Measurements from ENCODE around the gene HSPB6. TPM values are rescaled to one million over a fixed set of nuclear protein-coding genes. Genes with fewer than 3 reads are reported as not detected.

HSPB6 gene
- total and polyA plus RNA-seq, 4 donors: 2.7 to 17.7 (median 5.6) TPM

- Histone ChIP-seq H3K9me3 (ENCODE audit: control insufficient read depth in 4 of 4, low read length in 3 of 4) (no peaks in the 10 kb centered on the region), H3K27ac (ENCODE audit: low read depth in 1 of 2, low read length in 2 of 2) (no peak overlapping the region), H3K4me3 (ENCODE audit: low read depth in 1 of 3, low read length in 3 of 3) (no peak overlapping the region), H3K9ac (ENCODE audit: low read depth in 1 of 2, low read length in 2 of 2) (no peak overlapping the region), H3K36me3 (ENCODE audit: control insufficient read depth in 4 of 4, insufficient read depth in 3 of 4, low read depth in 1 of 4, low read length in 3 of 4) (no peaks in the 10 kb centered on the region), H3K27me3 (ENCODE audit: control insufficient read depth in 4 of 4, insufficient read depth in 4 of 4, low read length in 3 of 4) (no peaks in the 10 kb centered on the region), H3K4me1 (ENCODE audit: control insufficient read depth in 4 of 4, insufficient read depth in 4 of 4, low read length in 3 of 4) (no peaks in the 10 kb centered on the region)
- WGBS: 92% methylated on average over 19 of the region's 19 CpGs
- no peak for DNase-seq (ENCODE audit: low spot score)
- TF ChIP-seq, protein P1, sequence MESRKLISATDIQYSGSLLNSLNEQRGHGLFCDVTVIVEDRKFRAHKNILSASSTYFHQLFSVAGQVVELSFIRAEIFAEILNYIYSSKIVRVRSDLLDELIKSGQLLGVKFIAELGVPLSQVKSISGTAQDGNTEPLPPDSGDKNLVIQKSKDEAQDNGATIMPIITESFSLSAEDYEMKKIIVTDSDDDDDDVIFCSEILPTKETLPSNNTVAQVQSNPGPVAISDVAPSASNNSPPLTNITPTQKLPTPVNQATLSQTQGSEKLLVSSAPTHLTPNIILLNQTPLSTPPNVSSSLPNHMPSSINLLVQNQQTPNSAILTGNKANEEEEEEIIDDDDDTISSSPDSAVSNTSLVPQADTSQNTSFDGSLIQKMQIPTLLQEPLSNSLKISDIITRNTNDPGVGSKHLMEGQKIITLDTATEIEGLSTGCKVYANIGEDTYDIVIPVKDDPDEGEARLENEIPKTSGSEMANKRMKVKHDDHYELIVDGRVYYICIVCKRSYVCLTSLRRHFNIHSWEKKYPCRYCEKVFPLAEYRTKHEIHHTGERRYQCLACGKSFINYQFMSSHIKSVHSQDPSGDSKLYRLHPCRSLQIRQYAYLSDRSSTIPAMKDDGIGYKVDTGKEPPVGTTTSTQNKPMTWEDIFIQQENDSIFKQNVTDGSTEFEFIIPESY (IDR thresholded peaks at IDR 0.05): no peak
- TF ChIP-seq, protein P2, sequence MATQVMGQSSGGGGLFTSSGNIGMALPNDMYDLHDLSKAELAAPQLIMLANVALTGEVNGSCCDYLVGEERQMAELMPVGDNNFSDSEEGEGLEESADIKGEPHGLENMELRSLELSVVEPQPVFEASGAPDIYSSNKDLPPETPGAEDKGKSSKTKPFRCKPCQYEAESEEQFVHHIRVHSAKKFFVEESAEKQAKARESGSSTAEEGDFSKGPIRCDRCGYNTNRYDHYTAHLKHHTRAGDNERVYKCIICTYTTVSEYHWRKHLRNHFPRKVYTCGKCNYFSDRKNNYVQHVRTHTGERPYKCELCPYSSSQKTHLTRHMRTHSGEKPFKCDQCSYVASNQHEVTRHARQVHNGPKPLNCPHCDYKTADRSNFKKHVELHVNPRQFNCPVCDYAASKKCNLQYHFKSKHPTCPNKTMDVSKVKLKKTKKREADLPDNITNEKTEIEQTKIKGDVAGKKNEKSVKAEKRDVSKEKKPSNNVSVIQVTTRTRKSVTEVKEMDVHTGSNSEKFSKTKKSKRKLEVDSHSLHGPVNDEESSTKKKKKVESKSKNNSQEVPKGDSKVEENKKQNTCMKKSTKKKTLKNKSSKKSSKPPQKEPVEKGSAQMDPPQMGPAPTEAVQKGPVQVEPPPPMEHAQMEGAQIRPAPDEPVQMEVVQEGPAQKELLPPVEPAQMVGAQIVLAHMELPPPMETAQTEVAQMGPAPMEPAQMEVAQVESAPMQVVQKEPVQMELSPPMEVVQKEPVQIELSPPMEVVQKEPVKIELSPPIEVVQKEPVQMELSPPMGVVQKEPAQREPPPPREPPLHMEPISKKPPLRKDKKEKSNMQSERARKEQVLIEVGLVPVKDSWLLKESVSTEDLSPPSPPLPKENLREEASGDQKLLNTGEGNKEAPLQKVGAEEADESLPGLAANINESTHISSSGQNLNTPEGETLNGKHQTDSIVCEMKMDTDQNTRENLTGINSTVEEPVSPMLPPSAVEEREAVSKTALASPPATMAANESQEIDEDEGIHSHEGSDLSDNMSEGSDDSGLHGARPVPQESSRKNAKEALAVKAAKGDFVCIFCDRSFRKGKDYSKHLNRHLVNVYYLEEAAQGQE (IDR thresholded peaks at IDR 0.05): no peak
- no peak for TF ChIP-seq CTCF (IDR thresholded peaks at IDR 0.05; ENCODE audit: low read depth, low read length, missing input control)
- TF ChIP-seq NR2F2 (IDR thresholded peaks at IDR 0.05): no peak
- TF ChIP-seq ATF3 (IDR thresholded peaks at IDR 0.05): no peak
- no peak for TF ChIP-seq SP1 (IDR thresholded peaks at IDR 0.05)
- TF ChIP-seq TAF1 (conservative IDR thresholded peaks at IDR 0.05): no peak
- TF ChIP-seq FOXA1 (IDR thresholded peaks at IDR 0.05): no peak
- no peak for TF ChIP-seq RXRA (IDR thresholded peaks at IDR 0.05)
- no peak for TF ChIP-seq HNF4G (IDR thresholded peaks at IDR 0.05)
Measured at GRCh38 chr19:35789978-35790944, 33.4 kb upstream of the HSPB6 start.

DNA sequence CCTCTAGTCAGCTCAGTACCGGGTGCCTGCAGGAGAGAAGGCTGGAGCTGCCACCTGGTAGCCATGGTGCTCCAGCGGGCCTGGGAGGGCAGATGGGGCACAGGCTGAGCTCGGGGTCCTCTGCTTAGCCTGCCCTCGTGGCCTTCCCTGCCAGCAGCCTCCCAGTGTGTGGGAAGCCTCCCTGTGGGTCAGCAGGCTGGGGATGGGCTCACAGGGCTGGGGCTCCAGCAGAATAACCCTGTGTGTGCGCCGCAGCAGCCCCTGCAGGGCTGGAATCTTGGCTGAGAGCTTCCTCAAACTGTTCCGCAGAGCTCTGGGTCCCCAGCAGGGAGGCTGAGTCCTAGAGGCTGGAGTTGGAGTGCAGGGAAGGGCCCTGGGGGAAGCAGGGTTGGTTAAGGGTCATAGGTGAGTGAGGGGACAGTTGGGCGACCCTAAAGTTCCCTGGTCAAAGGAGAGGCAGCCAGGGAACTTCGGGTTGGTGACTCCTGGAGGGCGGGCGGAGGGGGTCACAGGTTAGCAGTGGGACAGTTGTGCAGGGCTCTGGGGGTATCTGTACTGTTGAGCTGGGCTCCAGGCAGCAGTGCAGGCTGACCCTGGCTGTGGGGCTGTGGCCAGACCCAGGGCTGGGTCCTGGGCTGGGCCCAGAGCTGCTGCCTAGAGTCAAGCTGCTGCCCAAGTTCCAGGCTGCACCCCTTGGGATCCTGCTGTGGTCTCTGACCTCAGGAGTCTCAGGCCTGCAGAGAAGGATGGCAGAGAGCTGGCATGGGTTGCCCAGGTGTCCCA is 32.6 kb upstream of the HSPB6 start:
- DNase-seq (ENCODE audit: low spot score): no peak
- 93% methylated on average over 11 of the region's 11 CpGs for WGBS

More for the DNA sequence above, 32.6 kb upstream of the HSPB6 start:
- H3K27me3 ChIP-seq (ENCODE audit: control insufficient read depth in 4 of 4, insufficient read depth in 4 of 4, low read length in 3 of 4): no peaks in the 10 kb centered on the region
- TF ChIP-seq HNF4A (conservative IDR thresholded peaks at IDR 0.05) (no peak), RAD21 (IDR thresholded peaks at IDR 0.05) (no peak), FOXA2 (IDR thresholded peaks at IDR 0.05) (no peak), JUND (IDR thresholded peaks at IDR 0.05) (no peak)
- no peaks in the 10 kb centered on the region for H3K4me1 ChIP-seq (ENCODE audit: control insufficient read depth in 4 of 4, insufficient read depth in 4 of 4, low read length in 3 of 4)
- H3K36me3 ChIP-seq (ENCODE audit: control insufficient read depth in 4 of 4, insufficient read depth in 3 of 4, low read depth in 1 of 4, low read length in 3 of 4): no peaks in the 10 kb centered on the region
- no peak overlapping the region for H3K27ac ChIP-seq (ENCODE audit: low read depth in 1 of 2, low read length in 2 of 2)
- H3K9ac ChIP-seq (ENCODE audit: low read depth in 1 of 2, low read length in 2 of 2): no peak overlapping the region
- H3K4me3 ChIP-seq (ENCODE audit: low read depth in 1 of 3, low read length in 3 of 3): no peak overlapping the region
- no peaks in the 10 kb centered on the region for H3K9me3 ChIP-seq (ENCODE audit: control insufficient read depth in 4 of 4, low read length in 3 of 4)
